DOHH2 (cell line): ENCODE data around the gene KRTAP4-3.

Source experiments
- CTCF ChIP-seq: fragments of 200-600 bp; sonication (generic); IDR thresholded peaks from one replicate; pipeline ENCODE4 v1.5.1; 2014; ENCODE audit warnings: antibody characterized with exemption, mild to moderate bottlenecking, low read depth, low read length; ENCODE audit not compliant: poor library complexity, severe bottlenecking
- EZH2phosphoT487 ChIP-seq: fragments of 200-600 bp; sonication (generic); IDR thresholded peaks from 2 replicates; pipeline ENCODE4 v1.6.1; 2017; ENCODE audit warnings: borderline replicate concordance, mild to moderate bottlenecking, antibody characterized with exemption, low read length, moderate library complexity, mixed read lengths

DNA sequence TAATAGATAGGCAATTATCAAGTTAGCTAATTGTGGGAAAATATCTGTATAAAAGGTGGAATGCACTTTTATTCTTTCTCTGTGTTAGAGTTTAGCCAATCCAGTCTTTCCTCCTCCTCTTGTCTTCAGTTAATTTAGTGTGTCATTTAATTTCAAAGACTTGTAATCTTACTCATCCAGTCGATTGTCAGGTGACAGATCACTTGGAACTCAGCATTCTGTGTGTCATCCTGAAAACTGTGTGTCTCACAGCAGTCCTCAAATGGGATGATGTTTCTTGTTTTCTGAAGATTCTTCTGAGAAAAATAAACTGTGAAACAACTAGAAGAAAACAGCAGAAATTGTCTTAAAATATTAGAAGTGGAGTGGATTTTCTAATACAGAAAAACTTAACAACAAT lies 17.0 kb upstream of the KRTAP4-3 start:
- TF ChIP-seq CTCF (no peak), EZH2phosphoT487 (no peak)
